H1 (cell line): ENCODE data around the gene ATP6V0A1. TPM values are rescaled to one million over a fixed set of nuclear protein-coding genes. Genes with fewer than 3 reads are reported as not detected.
A peak's percentile ranks its signal among the peaks of the same experiment; 100 is the strongest.

Experiments
- CTCF ChIA-PET: fragments of 300-600 bp; sonication (Branson Sonifier 250); formaldehyde crosslinking; loops from one replicate; lab custom pipeline; 2021; ENCODE audit not compliant: partially characterized antibody; lab: Charles Lee
- POLR2A ChIA-PET: fragments of 300-600 bp; sonication (Branson Sonifier 250); formaldehyde crosslinking; loops from one replicate; lab custom pipeline; 2021; ENCODE audit warnings: inconsistent platforms; ENCODE audit not compliant: partially characterized antibody; lab: Charles Lee
- DNase-seq, 2 experiments: peaks; one replicate each; pipeline versions ENCODE4 v3.0.0 to v3.0.0-alpha.2; 2010 to 2022; ENCODE audit warnings: low spot score in 2 of 2, low read depth in 1 of 2, mixed read lengths in 1 of 2
- FAIRE-seq: peaks from 2 replicates; lab custom pipeline; 2011; peaks lifted over from hg19 to GRCh38; lab: Jason Lieb, UNC
- H2AFZ ChIP-seq: 2 replicates; pipeline ENCODE4 v1.8.1; 2012; ENCODE audit warnings: low read length, inconsistent platforms
- H2AK5ac ChIP-seq: 2 replicates; pipeline ENCODE4 v1.6.1; 2013; ENCODE audit warnings: low read depth, low read length
- H2BK120ac ChIP-seq: replicated peaks from 2 replicates; pipeline ENCODE3; 2013; ENCODE audit warnings: low read depth, low read length, inconsistent platforms
- H2BK12ac ChIP-seq: 2 replicates; pipeline ENCODE4 v1.6.1; 2013; ENCODE audit warnings: low read depth, low read length
- H2BK15ac ChIP-seq: 2 replicates; pipeline ENCODE4 v1.6.1; 2013; ENCODE audit warnings: low read length
- H2BK20ac ChIP-seq: 2 replicates; pipeline ENCODE4 v1.6.1; 2013; ENCODE audit warnings: low read length
- H2BK5ac ChIP-seq: 2 replicates; pipeline ENCODE4 v1.6.1; 2013; ENCODE audit warnings: low read depth, low read length
- H3K14ac ChIP-seq: 2 replicates; pipeline ENCODE4 v1.6.1; 2013; ENCODE audit warnings: inconsistent platforms; ENCODE audit not compliant: insufficient read length
- H3K18ac ChIP-seq: 2 replicates; pipeline ENCODE4 v1.6.1; 2013; ENCODE audit warnings: low read length; ENCODE audit errors: extremely low read depth
- H3K23ac ChIP-seq: 2 replicates; pipeline ENCODE4 v1.6.1; 2013; ENCODE audit warnings: inconsistent platforms; ENCODE audit not compliant: insufficient read length
- H3K23me2 ChIP-seq: 2 replicates; pipeline ENCODE4 v1.6.1; 2013; ENCODE audit warnings: low read depth, low read length
- H3K27ac ChIP-seq: 2 replicates; pipeline ENCODE4 v1.6.1; 2011; ENCODE audit warnings: low read depth, low read length, inconsistent platforms
- H3K27me3 ChIP-seq, 4 experiments: replicated peaks in 1 of 4; 1 replicate in 1 of 4; 2 replicates in 3 of 4; pipeline versions ENCODE4 v1.6.1 to v1.8.1; 2011 to 2013; ENCODE audit warnings: low read length in 3 of 4, mild to moderate bottlenecking in 3 of 4, inconsistent platforms in 2 of 4, mixed read lengths in 2 of 4, moderate library complexity in 1 of 4; ENCODE audit not compliant: control insufficient read depth in 3 of 4, insufficient read depth in 3 of 4; ENCODE audit errors: extremely low read depth in 1 of 4
- H3K36me3 ChIP-seq, 4 experiments: 2 replicates each; pipeline versions ENCODE4 v1.6.1 to v1.8.1; 2011 to 2013; ENCODE audit warnings: mild to moderate bottlenecking in 4 of 4, low read length in 3 of 4, moderate library complexity in 2 of 4, control low read depth in 1 of 4, inconsistent platforms in 1 of 4; ENCODE audit not compliant: insufficient read depth in 4 of 4, control insufficient read depth in 2 of 4
- H3K4ac ChIP-seq: replicated peaks from 2 replicates; pipeline ENCODE3; 2013; ENCODE audit warnings: low read length, low read depth, mixed read lengths, inconsistent platforms; ENCODE audit not compliant: insufficient read length
- H3K4me1 ChIP-seq, 4 experiments: replicated peaks in 1 of 4; 1 replicate in 1 of 4; 2 replicates in 3 of 4; pipeline versions ENCODE4 v1.6.1 to v1.8.1; 2011 to 2013; ENCODE audit warnings: low read length in 3 of 4, inconsistent platforms in 2 of 4, mixed read lengths in 1 of 4; ENCODE audit not compliant: insufficient read depth in 4 of 4, control insufficient read depth in 3 of 4
- H3K4me2 ChIP-seq, 2 experiments: 2 replicates each; pipeline versions ENCODE4 v1.6.1 to v1.8.1; 2011 to 2013; ENCODE audit warnings: low read depth in 2 of 2, low read length in 2 of 2, control low read depth in 1 of 2, inconsistent platforms in 1 of 2, mild to moderate bottlenecking in 1 of 2; ENCODE audit not compliant: insufficient read depth in 1 of 2
- H3K4me3 ChIP-seq, 4 experiments: fragments of 200-600, 300-600 bp in 1 of 4; sonication (generic), shearing (Covaris generic), sonication (Bioruptor Twin) in 1 of 4; 2 replicates each; pipeline versions ENCODE4 v1.5.1 to v1.8.1; 2011 to 2016; ENCODE audit warnings: low read length in 4 of 4, low read depth in 3 of 4, control low read depth in 2 of 4, inconsistent platforms in 2 of 4, mild to moderate bottlenecking in 2 of 4, mixed read lengths in 1 of 4, moderate library complexity in 1 of 4; ENCODE audit not compliant: insufficient read depth in 2 of 4; ENCODE audit errors: extremely low read depth in 1 of 4
- H3K56ac ChIP-seq: replicated peaks from 2 replicates; pipeline ENCODE3; 2013; ENCODE audit warnings: low read depth, mild to moderate bottlenecking, mixed read lengths, low read length, inconsistent platforms; ENCODE audit not compliant: insufficient read length
- H3K79me1 ChIP-seq: 2 replicates; pipeline ENCODE4 v1.6.1; 2013; ENCODE audit warnings: low read depth, low read length, control low read depth
- H3K79me2 ChIP-seq, 2 experiments: 2 replicates each; pipeline versions ENCODE4 v1.6.1 to v1.8.1; 2012 to 2013; ENCODE audit warnings: low read length in 2 of 2, mild to moderate bottlenecking in 2 of 2, inconsistent platforms in 1 of 2; ENCODE audit not compliant: insufficient read depth in 2 of 2, control insufficient read depth in 1 of 2
- H3K9ac ChIP-seq, 4 experiments: replicated peaks in 1 of 4; 1 replicate in 1 of 4; 2 replicates in 3 of 4; pipeline versions ENCODE4 v1.6.1 to v1.8.1; 2011 to 2013; ENCODE audit warnings: low read depth in 3 of 4, low read length in 3 of 4, control low read depth in 2 of 4, mild to moderate bottlenecking in 2 of 4, moderate library complexity in 2 of 4, inconsistent platforms in 1 of 4; ENCODE audit errors: extremely low read depth in 1 of 4
- H3K9me3 ChIP-seq, 2 experiments: 2 replicates each; pipeline versions ENCODE4 v1.6.1 to v1.8.1; 2012 to 2013; ENCODE audit warnings: mild to moderate bottlenecking in 2 of 2, moderate library complexity in 2 of 2, control low read depth in 1 of 2, inconsistent platforms in 1 of 2, low read depth in 1 of 2, low read length in 1 of 2, mixed read lengths in 1 of 2; ENCODE audit not compliant: insufficient read depth in 2 of 2
- H4K20me1 ChIP-seq, 2 experiments: replicated peaks in 1 of 2; 2 replicates each; pipeline versions ENCODE3 to v1.8.1; 2011 to 2013; ENCODE audit warnings: inconsistent platforms in 2 of 2, low read length in 2 of 2, mild to moderate bottlenecking in 1 of 2; ENCODE audit not compliant: insufficient read depth in 2 of 2, control insufficient read depth in 1 of 2
- H4K5ac ChIP-seq: 2 replicates; pipeline ENCODE4 v1.6.1; 2013; ENCODE audit warnings: low read length, low read depth, mixed read lengths, inconsistent platforms; ENCODE audit not compliant: insufficient read length
- H4K8ac ChIP-seq: 2 replicates; pipeline ENCODE4 v1.8.0; 2013; ENCODE audit warnings: mild to moderate bottlenecking, moderate library complexity, low read length, inconsistent platforms; ENCODE audit not compliant: insufficient read depth; ENCODE audit errors: extremely low read depth
- H4K91ac ChIP-seq: replicated peaks from 2 replicates; pipeline ENCODE3; 2013; ENCODE audit warnings: low read length, mixed read lengths, inconsistent platforms; ENCODE audit not compliant: insufficient read length
- POLR2A ChIP-seq, 2 experiments: IDR thresholded peaks; 1 replicate in 1 of 2; 2 replicates in 1 of 2; pipeline ENCODE4 v1.6.1; 2011; ENCODE audit warnings: low read depth in 2 of 2, low read length in 2 of 2, mild to moderate bottlenecking in 2 of 2; ENCODE audit errors: control extremely low read depth in 1 of 2
- RAD21 ChIP-seq, 2 experiments: IDR thresholded peaks in 1 of 2; conservative IDR thresholded peaks in 1 of 2; 2 replicates each; pipeline ENCODE4 v1.6.1; 2011; ENCODE audit warnings: low read depth in 2 of 2, low read length in 2 of 2, improper control_type of control experiment in 1 of 2, inconsistent platforms in 1 of 2, mild to moderate bottlenecking in 1 of 2, moderate library complexity in 1 of 2
- WGBS, 2 experiments: shearing (Covaris generic) in 1 of 2; methylation state at CpG; one replicate each; pipeline versions ENCODE4 v1.1.6 to v1.1.7; 2013 to 2015; ENCODE audit warnings: low lambda C conversion rate in 2 of 2, mixed read lengths in 2 of 2, inconsistent platforms in 1 of 2, low coverage in 1 of 2, missing lambda C conversion rate in 1 of 2; ENCODE audit not compliant: insufficient replicate concordance in 2 of 2, insufficient coverage in 1 of 2, insufficient read length in 1 of 2; ENCODE audit errors: extremely low coverage in 1 of 2, missing lambda C conversion rate in 1 of 2; 5-methylcytosine and 5-hydroxymethylcytosine counted together
- polyA plus RNA-seq, 7 experiments: library from polyadenylated mRNA; depleted of rRNA in 3 of 7; stranded (reverse) in 5 of 7; unstranded in 2 of 7; fragments of >200 nt in 5 of 7; fragments of 200-250 nt in 2 of 7; gene quantifications; 1 replicate in 5 of 7; 2 replicates in 1 of 7; 4 replicates in 1 of 7; pipeline versions ENCODE4 v1.2.1 to v1.2.3, GENCODE V29; 2011 to 2013; ENCODE audit warnings: missing spikeins in 2 of 7, mixed read lengths in 2 of 7
- total RNA-seq: library from RNA; stranded (reverse); fragmentation: NEBNext Ultra II Directional; extraction: Animal tissue kit (Norgen Biotek cat#: 25700); gene quantifications from 2 replicates; pipeline ENCODE4 v1.2.1, GENCODE V29; 2021
- TF ChIP-seq, protein P1 (sequence below), 3 experiments: IDR thresholded peaks; 1 replicate in 2 of 3; 2 replicates in 1 of 3; pipeline versions ENCODE4 v1.5.1 to v1.6.1; 2011; ENCODE audit warnings: low read length in 3 of 3, mild to moderate bottlenecking in 3 of 3, inconsistent platforms in 2 of 3, low read depth in 1 of 3, moderate library complexity in 1 of 3; ENCODE audit not compliant: insufficient read depth in 1 of 3; ENCODE audit errors: control extremely low read depth in 1 of 3

The ATP6V0A1 gene
- total and polyA plus RNA-seq, 2 of the 8 experiments (the other 6 are each of a cell fraction or from before 2014, with no cell fraction given) = 55.3 to 63.4 TPM

DNA sequence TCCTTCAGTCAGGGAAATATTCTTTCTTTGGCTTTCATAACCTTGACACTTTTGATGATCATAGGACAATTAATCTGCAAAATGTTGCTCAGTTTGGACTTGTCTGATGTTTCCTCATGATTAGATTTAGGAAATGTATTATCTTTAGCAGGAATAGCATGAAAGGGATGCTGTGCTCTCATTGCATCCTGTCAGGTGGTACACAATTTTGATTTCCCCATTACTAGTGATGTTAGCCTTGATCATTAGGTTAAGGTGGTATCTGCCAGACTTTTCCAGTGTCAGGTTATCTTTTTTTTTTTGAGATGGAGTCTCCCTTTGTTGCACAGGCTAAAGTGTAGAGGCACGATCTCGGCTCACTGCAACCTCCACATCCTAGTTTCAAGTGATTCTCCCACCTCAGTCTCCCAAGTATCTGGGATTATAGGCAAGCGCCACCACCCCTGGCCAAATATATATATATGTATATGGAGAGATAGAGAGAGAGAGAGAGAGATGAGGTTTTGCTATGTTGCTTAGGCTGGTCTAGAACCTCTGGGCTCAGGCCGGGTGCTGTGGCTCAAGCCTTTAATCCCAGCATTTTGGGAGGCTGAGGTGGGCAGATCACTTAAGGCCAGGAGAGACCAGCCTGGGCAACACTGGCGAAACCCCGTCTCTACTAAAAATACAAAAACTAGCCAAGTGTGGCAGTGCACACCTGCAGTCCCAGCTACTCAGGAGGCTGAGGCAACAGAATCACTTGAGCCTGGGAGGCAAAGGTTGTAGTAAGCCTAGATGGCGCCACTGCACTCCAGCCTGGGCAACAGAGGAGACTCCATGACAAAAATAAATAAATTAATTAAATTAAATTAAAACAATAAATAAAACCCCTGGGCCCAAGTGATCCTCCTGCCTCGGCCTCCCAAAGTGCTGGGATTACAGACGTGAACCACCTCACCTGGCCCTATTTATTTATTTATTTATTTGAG lies 19.8 kb upstream of the ATP6V0A1 start:
- no peak overlapping the region for H2AFZ ChIP-seq
- H3K14ac ChIP-seq = no peak overlapping the region
- ChIA-PET CTCF (interaction anchor here (0.6 to 6.6 kb wide), 21 partner anchors 9 to 429 kb away, joined by 3 to 46 read pairs (median 5); partner anchors contain the start of gene CAVIN1), POLR2A (no interaction called here)
- H3K4me1 ChIP-seq = peaks cover 0 to 5% (median 0%) of the 10 kb centered on the region in 4 experiments; a peak in 1 of 7 replicates
- no peak overlapping the region for H3K23ac ChIP-seq
- no peaks in the 10 kb centered on the region for H3K27me3 ChIP-seq
- no peak overlapping the region for H2AK5ac ChIP-seq
- H3K4me3 ChIP-seq = no peak overlapping the region
- H4K8ac ChIP-seq = no peak overlapping the region; the same call in 1 of the 2 replicates
- no peaks in the 10 kb centered on the region for H3K79me2 ChIP-seq
- no peak overlapping the region for H3K27ac ChIP-seq
- no peak for FAIRE-seq
- no peaks in the 10 kb centered on the region for H4K20me1 ChIP-seq
- no peak overlapping the region for H4K5ac ChIP-seq
- no peaks in the 10 kb centered on the region for H3K23me2 ChIP-seq
- H3K4ac ChIP-seq = no peak overlapping the region
- no peak overlapping the region for H3K4me2 ChIP-seq
- H4K91ac ChIP-seq = no peak overlapping the region
- H2BK12ac ChIP-seq = no peak overlapping the region
- no peaks in the 10 kb centered on the region for H3K9me3 ChIP-seq
- no peak overlapping the region for H3K9ac ChIP-seq
- no peak overlapping the region for H3K18ac ChIP-seq
- no peak overlapping the region for H2BK20ac ChIP-seq
- H3K79me1 ChIP-seq = no peaks in the 10 kb centered on the region
- no peak overlapping the region for H2BK15ac ChIP-seq
- WGBS, 2 experiments = 85% methylated on average over 9 of the region's 9 CpGs; no CpG with 5 or more reads in 1 of the 2 experiments
- H3K56ac ChIP-seq = no peak overlapping the region
- H2BK5ac ChIP-seq = no peak overlapping the region
- TF ChIP-seq, protein P1, sequence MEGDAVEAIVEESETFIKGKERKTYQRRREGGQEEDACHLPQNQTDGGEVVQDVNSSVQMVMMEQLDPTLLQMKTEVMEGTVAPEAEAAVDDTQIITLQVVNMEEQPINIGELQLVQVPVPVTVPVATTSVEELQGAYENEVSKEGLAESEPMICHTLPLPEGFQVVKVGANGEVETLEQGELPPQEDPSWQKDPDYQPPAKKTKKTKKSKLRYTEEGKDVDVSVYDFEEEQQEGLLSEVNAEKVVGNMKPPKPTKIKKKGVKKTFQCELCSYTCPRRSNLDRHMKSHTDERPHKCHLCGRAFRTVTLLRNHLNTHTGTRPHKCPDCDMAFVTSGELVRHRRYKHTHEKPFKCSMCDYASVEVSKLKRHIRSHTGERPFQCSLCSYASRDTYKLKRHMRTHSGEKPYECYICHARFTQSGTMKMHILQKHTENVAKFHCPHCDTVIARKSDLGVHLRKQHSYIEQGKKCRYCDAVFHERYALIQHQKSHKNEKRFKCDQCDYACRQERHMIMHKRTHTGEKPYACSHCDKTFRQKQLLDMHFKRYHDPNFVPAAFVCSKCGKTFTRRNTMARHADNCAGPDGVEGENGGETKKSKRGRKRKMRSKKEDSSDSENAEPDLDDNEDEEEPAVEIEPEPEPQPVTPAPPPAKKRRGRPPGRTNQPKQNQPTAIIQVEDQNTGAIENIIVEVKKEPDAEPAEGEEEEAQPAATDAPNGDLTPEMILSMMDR (IDR thresholded peaks at IDR 0.05; ENCODE audit: control extremely low read depth in 1 of 3, insufficient read depth in 1 of 3, low read depth in 1 of 3, low read length in 3 of 3) = peak; percentile 32 to 47 (median 46)
- TF ChIP-seq RAD21 (IDR thresholded peaks at IDR 0.05 in 1 of 2, conservative IDR thresholded peaks at IDR 0.05 in 1 of 2; ENCODE audit: low read depth in 2 of 2, low read length in 2 of 2) (peak; percentile 25 to 44; a peak in 3 of 4 replicates), POLR2A (IDR thresholded peaks at IDR 0.05; ENCODE audit: control extremely low read depth in 1 of 2, low read depth in 2 of 2, low read length in 2 of 2) (no peak)
- TF ChIP-seq, all 59 proteins: peak for 2
- DNase-seq = no peak
- no peaks in the 10 kb centered on the region for H3K36me3 ChIP-seq
- H2BK120ac ChIP-seq = no peak overlapping the region
